ENCODE results near the gene VPS37C.
A peak's percentile ranks its signal among the peaks of the same experiment; 100 is the strongest.

Gene VPS37C

GRCh38 chr11:61121917-61122316 is 39.3 kb downstream of the VPS37C start:
- WGBS (ENCODE audit: extremely low coverage, insufficient coverage, insufficient read length) = 100% methylated on average over 1 of the region's 2 CpGs
- H3K14ac ChIP-seq (ENCODE audit: low read length) = no peak overlapping the region
- no peak overlapping the region for H4K12ac ChIP-seq (ENCODE audit: low read depth, low read length)
- no peak overlapping the region for H3K27ac ChIP-seq (ENCODE audit: low read depth, low read length)
- H3K27me3 ChIP-seq (ENCODE audit: insufficient read depth, low read length) = no peaks in the 10 kb centered on the region
- peaks cover 2% of the 10 kb centered on the region for H3K9me3 ChIP-seq (ENCODE audit: insufficient read depth, low read depth, low read length)
- H3K23ac ChIP-seq (ENCODE audit: low read length) = no peak overlapping the region
- H2BK12ac ChIP-seq (ENCODE audit: low read length) = no peak overlapping the region
- no peak overlapping the region for H3K9ac ChIP-seq (ENCODE audit: low read length)
- H3K18ac ChIP-seq (ENCODE audit: low read length) = no peak overlapping the region
- peaks cover 2% of the 10 kb centered on the region for H3K79me1 ChIP-seq (ENCODE audit: low read length)
- H2BK5ac ChIP-seq (ENCODE audit: low read depth, low read length, poor library complexity) = no peak overlapping the region
- H2AFZ ChIP-seq (ENCODE audit: insufficient read depth, low read length, poor library complexity) = no peak overlapping the region
- no peak overlapping the region for H4K8ac ChIP-seq (ENCODE audit: low read depth, low read length)
- peak in 1 of 2 donors; percentile 13 for DNase-seq
- H3K4me2 ChIP-seq (ENCODE audit: low read length) = no peak overlapping the region
- no peak overlapping the region for H3K4ac ChIP-seq (ENCODE audit: low read depth, low read length)
- H2BK120ac ChIP-seq (ENCODE audit: insufficient read depth, low read length, poor library complexity) = no peak overlapping the region
- no peak overlapping the region for H4K91ac ChIP-seq (ENCODE audit: low read depth, low read length)
- H3K4me3 ChIP-seq (ENCODE audit: low read depth, low read length) = no peak overlapping the region
- no peaks in the 10 kb centered on the region for H3K36me3 ChIP-seq (ENCODE audit: control insufficient read depth in 1 of 2, insufficient read depth in 2 of 2, low read length in 2 of 2)
- H3K4me1 ChIP-seq (ENCODE audit: control insufficient read depth in 1 of 2, insufficient read depth in 2 of 2, low read length in 2 of 2) = peaks cover 13% of the 10 kb centered on the region in 2 experiments
- no peak overlapping the region for H2AK5ac ChIP-seq (ENCODE audit: low read length)
- H3K79me2 ChIP-seq (ENCODE audit: control insufficient read depth, insufficient read depth, low read length, poor library complexity) = peaks cover 2% of the 10 kb centered on the region

GRCh38 chr11:61121192-61121831 is 39.9 kb downstream of the VPS37C start:
- peaks cover 13% of the 10 kb centered on the region in 2 experiments for H3K4me1 ChIP-seq (ENCODE audit: control insufficient read depth in 1 of 2, insufficient read depth in 2 of 2, low read length in 2 of 2)
- H2BK5ac ChIP-seq (ENCODE audit: low read depth, low read length, poor library complexity) = no peak overlapping the region
- no peaks in the 10 kb centered on the region for H3K27me3 ChIP-seq (ENCODE audit: insufficient read depth, low read length)
- H2AFZ ChIP-seq (ENCODE audit: insufficient read depth, low read length, poor library complexity) = no peak overlapping the region
- H3K27ac ChIP-seq (ENCODE audit: low read depth, low read length) = no peak overlapping the region
- no peak overlapping the region for H3K9ac ChIP-seq (ENCODE audit: low read length)
- H4K91ac ChIP-seq (ENCODE audit: low read depth, low read length) = no peak overlapping the region
- no peak overlapping the region for H3K4ac ChIP-seq (ENCODE audit: low read depth, low read length)
- no peak overlapping the region for H3K4me3 ChIP-seq (ENCODE audit: low read depth, low read length)
- no peak overlapping the region for H3K18ac ChIP-seq (ENCODE audit: low read length)
- no peak overlapping the region for H4K12ac ChIP-seq (ENCODE audit: low read depth, low read length)
- WGBS (ENCODE audit: extremely low coverage, insufficient coverage, insufficient read length) = no CpG with 5 or more reads among the region's 15 CpGs
- no peak for DNase-seq
- H4K8ac ChIP-seq (ENCODE audit: low read depth, low read length) = no peak overlapping the region
- no peak overlapping the region for H2AK5ac ChIP-seq (ENCODE audit: low read length)
- no peak overlapping the region for H3K4me2 ChIP-seq (ENCODE audit: low read length)
- H3K79me2 ChIP-seq (ENCODE audit: control insufficient read depth, insufficient read depth, low read length, poor library complexity) = peaks cover 2% of the 10 kb centered on the region
- no peak overlapping the region for H3K14ac ChIP-seq (ENCODE audit: low read length)
- peaks cover 2% of the 10 kb centered on the region for H3K79me1 ChIP-seq (ENCODE audit: low read length)
- H2BK120ac ChIP-seq (ENCODE audit: insufficient read depth, low read length, poor library complexity) = no peak overlapping the region
- no peaks in the 10 kb centered on the region for H3K36me3 ChIP-seq (ENCODE audit: control insufficient read depth in 1 of 2, insufficient read depth in 2 of 2, low read length in 2 of 2)
- peaks cover 6% of the 10 kb centered on the region for H3K9me3 ChIP-seq (ENCODE audit: insufficient read depth, low read depth, low read length)
- H3K23ac ChIP-seq (ENCODE audit: low read length) = no peak overlapping the region
- H2BK12ac ChIP-seq (ENCODE audit: low read length) = no peak overlapping the region

- Histone ChIP-seq H3K9me3 (ENCODE audit: insufficient read depth, low read depth, low read length) (peaks cover 7% of the 10 kb centered on the region), H3K23ac (ENCODE audit: low read length) (no peak overlapping the region), H3K79me2 (ENCODE audit: control insufficient read depth, insufficient read depth, low read length, poor library complexity) (no peaks in the 10 kb centered on the region), H3K9ac (ENCODE audit: low read length) (no peak overlapping the region), H4K12ac (ENCODE audit: low read depth, low read length) (no peak overlapping the region), H2BK120ac (ENCODE audit: insufficient read depth, low read length, poor library complexity) (no peak overlapping the region), H3K18ac (ENCODE audit: low read length) (no peak overlapping the region), H4K8ac (ENCODE audit: low read depth, low read length) (no peak overlapping the region), H3K4me3 (ENCODE audit: low read depth, low read length) (no peak overlapping the region), H3K4me2 (ENCODE audit: low read length) (no peak overlapping the region), H4K91ac (ENCODE audit: low read depth, low read length) (no peak overlapping the region), H3K27me3 (ENCODE audit: insufficient read depth, low read length) (no peaks in the 10 kb centered on the region), H2BK12ac (ENCODE audit: low read length) (no peak overlapping the region), H3K27ac (ENCODE audit: low read depth, low read length) (no peak overlapping the region), H2AFZ (ENCODE audit: insufficient read depth, low read length, poor library complexity) (no peak overlapping the region), H3K79me1 (ENCODE audit: low read length) (peaks cover 2% of the 10 kb centered on the region), H3K36me3 (ENCODE audit: control insufficient read depth in 1 of 2, insufficient read depth in 2 of 2, low read length in 2 of 2) (no peaks in the 10 kb centered on the region), H2BK5ac (ENCODE audit: low read depth, low read length, poor library complexity) (no peak overlapping the region), H3K4me1 (ENCODE audit: control insufficient read depth in 1 of 2, insufficient read depth in 2 of 2, low read length in 2 of 2) (peaks cover 12 to 13% of the 10 kb centered on the region in 2 experiments), H3K14ac (ENCODE audit: low read length) (no peak overlapping the region), H2AK5ac (ENCODE audit: low read length) (no peak overlapping the region), H3K4ac (ENCODE audit: low read depth, low read length) (no peak overlapping the region)
- WGBS (ENCODE audit: extremely low coverage, insufficient coverage, insufficient read length) = no CpG with 5 or more reads among the region's 5 CpGs
- DNase-seq = no peak
Observed at GRCh38 chr11:61120706-61121191, 40.5 kb downstream of the VPS37C start.

GRCh38 chr11:61120099-61120705 is 41.0 kb downstream of the VPS37C start:
- H2BK120ac ChIP-seq (ENCODE audit: insufficient read depth, low read length, poor library complexity) = no peak overlapping the region
- H3K27me3 ChIP-seq (ENCODE audit: insufficient read depth, low read length) = no peaks in the 10 kb centered on the region
- H3K9ac ChIP-seq (ENCODE audit: low read length) = no peak overlapping the region
- H4K91ac ChIP-seq (ENCODE audit: low read depth, low read length) = no peak overlapping the region
- H3K4ac ChIP-seq (ENCODE audit: low read depth, low read length) = no peak overlapping the region
- no peaks in the 10 kb centered on the region for H3K36me3 ChIP-seq (ENCODE audit: control insufficient read depth in 1 of 2, insufficient read depth in 2 of 2, low read length in 2 of 2)
- no peak overlapping the region for H3K18ac ChIP-seq (ENCODE audit: low read length)
- no peak overlapping the region for H3K4me2 ChIP-seq (ENCODE audit: low read length)
- H3K4me3 ChIP-seq (ENCODE audit: low read depth, low read length) = no peak overlapping the region
- no peak overlapping the region for H2BK12ac ChIP-seq (ENCODE audit: low read length)
- no CpG with 5 or more reads among the region's 14 CpGs for WGBS (ENCODE audit: extremely low coverage, insufficient coverage, insufficient read length)
- H3K9me3 ChIP-seq (ENCODE audit: insufficient read depth, low read depth, low read length) = peaks cover 7% of the 10 kb centered on the region
- H4K12ac ChIP-seq (ENCODE audit: low read depth, low read length) = no peak overlapping the region
- no peak overlapping the region for H2AFZ ChIP-seq (ENCODE audit: insufficient read depth, low read length, poor library complexity)
- no peak overlapping the region for H2AK5ac ChIP-seq (ENCODE audit: low read length)
- DNase-seq = no peak
- H3K23ac ChIP-seq (ENCODE audit: low read length) = no peak overlapping the region
- no peak overlapping the region for H2BK5ac ChIP-seq (ENCODE audit: low read depth, low read length, poor library complexity)
- no peak overlapping the region for H3K27ac ChIP-seq (ENCODE audit: low read depth, low read length)
- no peaks in the 10 kb centered on the region for H3K79me2 ChIP-seq (ENCODE audit: control insufficient read depth, insufficient read depth, low read length, poor library complexity)
- H3K4me1 ChIP-seq (ENCODE audit: control insufficient read depth in 1 of 2, insufficient read depth in 2 of 2, low read length in 2 of 2) = peaks cover 7% of the 10 kb centered on the region in 2 experiments
- no peak overlapping the region for H4K8ac ChIP-seq (ENCODE audit: low read depth, low read length)
- no peak overlapping the region for H3K14ac ChIP-seq (ENCODE audit: low read length)
- H3K79me1 ChIP-seq (ENCODE audit: low read length) = no peaks in the 10 kb centered on the region

All from trophoblast cell (in vitro differentiated cells and primary cell).